Measurements from ENCODE around the gene FGFR2.

- TF ChIP-seq CSRNP3 (CRISPR knock-in tag; IDR thresholded peaks at IDR 0.05) (no peak), ZFP3 (CRISPR knock-in tag; IDR thresholded peaks at IDR 0.05) (no peak), ZNF70 (CRISPR knock-in tag; IDR thresholded peaks at IDR 0.05) (no peak), ESRRG (CRISPR knock-in tag; IDR thresholded peaks at IDR 0.05) (no peak), ZFP30 (CRISPR knock-in tag; IDR thresholded peaks at IDR 0.05) (no peak), CSDC2 (CRISPR knock-in tag; IDR thresholded peaks at IDR 0.05) (no peak), ZNF565 (CRISPR knock-in tag; conservative IDR thresholded peaks at IDR 0.05; ENCODE audit: low read depth) (no peak), PATZ1 (CRISPR knock-in tag; IDR thresholded peaks at IDR 0.05; ENCODE audit: borderline replicate concordance) (no peak), BACH2 (CRISPR knock-in tag; IDR thresholded peaks at IDR 0.05; ENCODE audit: borderline replicate concordance) (no peak), GLIS3 (CRISPR knock-in tag; IDR thresholded peaks at IDR 0.05) (no peak)
Measured at GRCh38 chr10:121464517-121464916, 133.7 kb downstream of the FGFR2 start.

Measured in SK-N-SH treated with all-trans-retinoic acid at 6 μM for 48 hours (cell line).